CD8-positive, alpha-beta memory T cell (primary cell): ENCODE measurements around the gene KLHL36. TPM values are rescaled to one million over a fixed set of nuclear protein-coding genes. Genes with fewer than 3 reads are reported as not detected.

Experiments
- CTCF ChIA-PET: fragments of 350-600 bp; sonication (Branson Sonifier 250); formaldehyde crosslinking; loops from one replicate; lab custom pipeline; 2021; ENCODE audit warnings: antibody characterized with exemption; lab: Charles Lee
- POLR2A ChIA-PET: fragments of 350-600 bp; sonication (Branson Sonifier 250); formaldehyde crosslinking; loops from one replicate; lab custom pipeline; 2021; ENCODE audit warnings: antibody characterized with exemption; lab: Charles Lee
- DNase-seq, 5 donors: peaks; one replicate each; pipeline versions ENCODE4 v3.0.0 to v3.0.0-alpha.2; 2020 to 2022; ENCODE audit warnings: mixed read lengths in 1 of 5
- H3K27ac ChIP-seq: one replicate; pipeline ENCODE4 v1.7.0; 2013; ENCODE audit warnings: low read depth, mild to moderate bottlenecking, low read length, moderate library complexity
- H3K27me3 ChIP-seq: 2 replicates; pipeline ENCODE4 v1.7.0; 2013; ENCODE audit warnings: low read length, mild to moderate bottlenecking; ENCODE audit not compliant: insufficient read depth, poor library complexity, severe bottlenecking
- H3K36me3 ChIP-seq: 2 replicates; pipeline ENCODE4 v1.7.0; 2013; ENCODE audit warnings: mild to moderate bottlenecking, low read length, moderate library complexity; ENCODE audit not compliant: insufficient read depth
- H3K4me1 ChIP-seq: 2 replicates; pipeline ENCODE4 v1.7.0; 2013; ENCODE audit warnings: mild to moderate bottlenecking, low read length, moderate library complexity; ENCODE audit not compliant: insufficient read depth
- H3K4me3 ChIP-seq: 2 replicates; pipeline ENCODE4 v1.7.0; 2013; ENCODE audit warnings: mild to moderate bottlenecking, low read length
- H3K9me3 ChIP-seq: 2 replicates; pipeline ENCODE4 v1.7.0; 2013; ENCODE audit warnings: mild to moderate bottlenecking, low read length
- H3K27ac Mint-ChIP-seq, 8 donors: one replicate each; pipeline ENCODE4 v1.8.0; 2020 to 2021; ENCODE audit warnings: mixed read lengths in 8 of 8, mild to moderate bottlenecking in 6 of 8, inconsistent platforms in 3 of 8, moderate library complexity in 3 of 8
- H3K27me3 Mint-ChIP-seq, 2 donors: one replicate each; pipeline ENCODE4 v1.8.0; 2020 to 2021; ENCODE audit warnings: mixed read lengths in 2 of 2, mild to moderate bottlenecking in 1 of 2, moderate library complexity in 1 of 2
- H3K36me3 Mint-ChIP-seq, 3 donors: one replicate each; pipeline ENCODE4 v1.8.0; 2020 to 2021; ENCODE audit warnings: mixed read lengths in 3 of 3, inconsistent platforms in 1 of 3, mild to moderate bottlenecking in 1 of 3
- H3K4me1 Mint-ChIP-seq, 3 donors: one replicate each; pipeline ENCODE4 v1.8.0; 2020 to 2021; ENCODE audit warnings: mixed read lengths in 3 of 3, inconsistent platforms in 1 of 3, mild to moderate bottlenecking in 1 of 3
- H3K4me3 Mint-ChIP-seq, 7 donors: one replicate each; pipeline ENCODE4 v1.8.0; 2020 to 2021; ENCODE audit warnings: mixed read lengths in 7 of 7, mild to moderate bottlenecking in 6 of 7, moderate library complexity in 4 of 7, inconsistent platforms in 2 of 7
- H3K9me3 Mint-ChIP-seq, 5 donors: one replicate each; pipeline ENCODE4 v1.8.0; 2020 to 2022; ENCODE audit warnings: mixed read lengths in 5 of 5, mild to moderate bottlenecking in 3 of 5, moderate library complexity in 2 of 5, inconsistent platforms in 1 of 5
- polyA plus RNA-seq: library from polyadenylated mRNA; unstranded; fragments of 300-500 nt; fragmentation: Illumina TruSeq; gene quantifications from one replicate; pipeline ENCODE4 v1.2.3, GENCODE V29; 2021
- total RNA-seq, 2 experiments: library from RNA; stranded (reverse); gene quantifications; one replicate each; pipeline ENCODE4 v1.2.3, GENCODE V29; 2021

The KLHL36 gene
- total and polyA plus RNA-seq, 3 experiments from 2014 or later, result 34.0 to 41.2 (median 39.7) TPM

- no peak for DNase-seq
- peak overlapping the region in 2 of 7 donors; percentile 3 to 27 for H3K4me3 Mint-ChIP-seq
- no peaks in the 10 kb centered on the region for H3K9me3 ChIP-seq
- H3K27ac Mint-ChIP-seq, result peak overlapping the region in 1 of 8 donors; percentile 18
- H3K36me3 Mint-ChIP-seq, result peaks cover 0 to 22% (median 3%) of the 10 kb centered on the region in 3 donors
- H3K36me3 ChIP-seq, result peaks cover 7% of the 10 kb centered on the region
- ChIA-PET CTCF (interaction anchor here (1.4 to 2.5 kb wide), 2 partner anchors 32 to 198 kb away, joined by 3 to 10 read pairs; no protein-coding TSS in a partner anchor), POLR2A (no interaction called here)
- H3K4me1 Mint-ChIP-seq, result peaks cover 67 to 81% (median 80%) of the 10 kb centered on the region in 3 donors
- H3K27ac ChIP-seq, result no peak overlapping the region
- H3K4me3 ChIP-seq, result no peak overlapping the region
- H3K9me3 Mint-ChIP-seq, result no peaks in the 10 kb centered on the region
- H3K27me3 Mint-ChIP-seq, result peaks cover 0 to 1% of the 10 kb centered on the region in 2 donors
- H3K4me1 ChIP-seq, result peaks cover 47% of the 10 kb centered on the region
- no peaks in the 10 kb centered on the region for H3K27me3 ChIP-seq
Observed at GRCh38 chr16:84704253-84704652, 55.9 kb downstream of the KLHL36 start.

- H3K9me3 Mint-ChIP-seq, result no peaks in the 10 kb centered on the region
- no peak overlapping the region for H3K27ac Mint-ChIP-seq
- Histone ChIP-seq H3K9me3 (no peaks in the 10 kb centered on the region), H3K4me1 (peaks cover 51% of the 10 kb centered on the region), H3K27ac (no peak overlapping the region), H3K4me3 (no peak overlapping the region), H3K36me3 (peaks cover 7% of the 10 kb centered on the region), H3K27me3 (no peaks in the 10 kb centered on the region)
- H3K4me1 Mint-ChIP-seq, result peaks cover 74 to 90% (median 90%) of the 10 kb centered on the region in 3 donors
- peak overlapping the region in 1 of 7 donors; percentile 27 for H3K4me3 Mint-ChIP-seq
- POLR2A ChIA-PET, result no interaction called here
- CTCF ChIA-PET, result interaction anchor here (1.3 kb wide), 1 partner anchor 19 kb away, joined by 4 read pairs; no protein-coding TSS in a partner anchor
- no peaks in the 10 kb centered on the region for H3K27me3 Mint-ChIP-seq
- peaks cover 0 to 31% (median 6%) of the 10 kb centered on the region in 3 donors for H3K36me3 Mint-ChIP-seq
- no peak for DNase-seq
Observed at GRCh38 chr16:84706856-84707255, 58.5 kb downstream of the KLHL36 start.

GRCh38 chr16:84709609-84710008 lies 61.3 kb downstream of the KLHL36 start:
- no peaks in the 10 kb centered on the region for H3K9me3 Mint-ChIP-seq
- H3K4me1 ChIP-seq, result peaks cover 40% of the 10 kb centered on the region
- H3K36me3 Mint-ChIP-seq, result peaks cover 0 to 40% (median 6%) of the 10 kb centered on the region in 3 donors
- H3K36me3 ChIP-seq, result peaks cover 2% of the 10 kb centered on the region
- no peaks in the 10 kb centered on the region for H3K27me3 ChIP-seq
- H3K27me3 Mint-ChIP-seq, result no peaks in the 10 kb centered on the region
- H3K4me1 Mint-ChIP-seq, result peaks cover 80 to 94% (median 93%) of the 10 kb centered on the region in 3 donors
- no peaks in the 10 kb centered on the region for H3K9me3 ChIP-seq
- peak overlapping the region in 3 of 7 donors; percentile 9 to 22 (median 20) for H3K4me3 Mint-ChIP-seq
- ChIA-PET POLR2A (no interaction called here), CTCF (interaction anchor here (0.8 to 1.3 kb wide), 3 partner anchors 9 to 37 kb away, joined by 3 to 4 read pairs (median 3); no protein-coding TSS in a partner anchor)
- DNase-seq, result no peak
- no peak overlapping the region for H3K4me3 ChIP-seq
- H3K27ac Mint-ChIP-seq, result peak overlapping the region in 5 of 8 donors; percentile 2 to 87 (median 25)
- H3K27ac ChIP-seq, result no peak overlapping the region

- Histone ChIP-seq H3K9me3 (no peaks in the 10 kb centered on the region), H3K4me3 (no peak overlapping the region), H3K4me1 (peaks cover 32% of the 10 kb centered on the region), H3K27ac (no peak overlapping the region), H3K27me3 (no peaks in the 10 kb centered on the region), H3K36me3 (no peaks in the 10 kb centered on the region)
- peak overlapping the region in 1 of 7 donors; percentile 51 for H3K4me3 Mint-ChIP-seq
- H3K36me3 Mint-ChIP-seq, result peaks cover 0 to 36% (median 6%) of the 10 kb centered on the region in 3 donors
- peaks cover 80 to 92% (median 91%) of the 10 kb centered on the region in 3 donors for H3K4me1 Mint-ChIP-seq
- ChIA-PET CTCF (interaction anchor here (2.5 to 5.6 kb wide), 3 partner anchors 15 to 204 kb away, joined by 8 to 25 read pairs (median 11); no protein-coding TSS in a partner anchor), POLR2A (no interaction called here)
- no peaks in the 10 kb centered on the region for H3K27me3 Mint-ChIP-seq
- DNase-seq, result no peak
- no peaks in the 10 kb centered on the region for H3K9me3 Mint-ChIP-seq
- no peak overlapping the region for H3K27ac Mint-ChIP-seq
Observed at GRCh38 chr16:84710686-84711085, 62.4 kb downstream of the KLHL36 start.

Other genes starting within 250 kb of the KLHL36 start
- gene MEAK7, start 143.9 kb upstream of the KLHL36 start, total RNA-seq, result 1 to 10 TPM; 6.7 to 7.7 TPM
- gene MEAK7, start 143.9 kb upstream of the KLHL36 start, polyA plus RNA-seq, result 7.8 TPM
- gene COTL1, start 30.4 kb upstream of the KLHL36 start, total RNA-seq, result 100 to 1,000 TPM; 373 to 388 TPM
- 653 TPM for gene COTL1, start 30.4 kb upstream of the KLHL36 start, polyA plus RNA-seq
- gene USP10, start 51.5 kb downstream of the KLHL36 start, total RNA-seq, result 100 to 1,000 TPM; 143 to 146 TPM
- 86.1 TPM for gene USP10, start 51.5 kb downstream of the KLHL36 start, polyA plus RNA-seq
- gene CRISPLD2, start 171.5 kb downstream of the KLHL36 start, total RNA-seq, result under 1 TPM in 1 of 2 experiments, not detected in 1; 0.04 TPM
- 0.05 TPM for gene CRISPLD2, start 171.5 kb downstream of the KLHL36 start, polyA plus RNA-seq